Measurements from ENCODE around the gene TRAF3IP1. TPM values are rescaled to one million over a fixed set of nuclear protein-coding genes. Genes with fewer than 3 reads are reported as not detected.

Gene TRAF3IP1
- total and polyA plus RNA-seq, 5 donors, result 6.3 to 19.9 (median 16.9) TPM

GRCh38 chr2:238413368-238413767 lies 93.0 kb downstream of the TRAF3IP1 start:
- H3K27me3 ChIP-seq (ENCODE audit: control insufficient read depth, insufficient read depth), result no peaks in the 10 kb centered on the region
- DNase-seq, result no peak
- no peak overlapping the region for H3K4me3 ChIP-seq (ENCODE audit: low read length)
- no peaks in the 10 kb centered on the region for H3K4me1 ChIP-seq (ENCODE audit: control insufficient read depth, insufficient read depth, low read length)
- ATAC-seq, result no peak
- no peak overlapping the region for H3K27ac ChIP-seq (ENCODE audit: low read length)
- intact Hi-C loops (cut with DNase I), result no loop called here
- H3K9me3 ChIP-seq (ENCODE audit: control insufficient read depth, low read length), result no peaks in the 10 kb centered on the region
- 88% methylated on average over 2 of the region's 2 CpGs for WGBS

GRCh38 chr2:238415036-238415764 lies 94.9 kb downstream of the TRAF3IP1 start:
- no peaks in the 10 kb centered on the region for H3K27me3 ChIP-seq (ENCODE audit: control insufficient read depth, insufficient read depth)
- H3K4me3 ChIP-seq (ENCODE audit: low read length), result no peak overlapping the region
- WGBS, result 93% methylated on average over 12 of the region's 12 CpGs
- no peaks in the 10 kb centered on the region for H3K4me1 ChIP-seq (ENCODE audit: control insufficient read depth, insufficient read depth, low read length)
- no peak overlapping the region for H3K27ac ChIP-seq (ENCODE audit: low read length)
- no peak for DNase-seq
- intact Hi-C loops (cut with DNase I), result no loop called here
- no peaks in the 10 kb centered on the region for H3K9me3 ChIP-seq (ENCODE audit: control insufficient read depth, low read length)
- peak in 1 of 2 donors; percentile 29 for ATAC-seq

GRCh38 chr2:238415893-238416292 lies 95.6 kb downstream of the TRAF3IP1 start:
- intact Hi-C loops (cut with DNase I), result no loop called here
- ATAC-seq, result no peak
- no peak for DNase-seq
- Histone ChIP-seq H3K27ac (ENCODE audit: low read length) (no peak overlapping the region), H3K27me3 (ENCODE audit: control insufficient read depth, insufficient read depth) (no peaks in the 10 kb centered on the region), H3K4me3 (ENCODE audit: low read length) (no peak overlapping the region), H3K4me1 (ENCODE audit: control insufficient read depth, insufficient read depth, low read length) (no peaks in the 10 kb centered on the region), H3K9me3 (ENCODE audit: control insufficient read depth, low read length) (no peaks in the 10 kb centered on the region)
- over 99% methylated on average over 5 of the region's 5 CpGs for WGBS

- Histone ChIP-seq H3K4me3 (ENCODE audit: low read length) (no peak overlapping the region), H3K9me3 (ENCODE audit: control insufficient read depth, low read length) (no peaks in the 10 kb centered on the region), H3K27ac (ENCODE audit: low read length) (no peak overlapping the region), H3K4me1 (ENCODE audit: control insufficient read depth, insufficient read depth, low read length) (no peaks in the 10 kb centered on the region), H3K27me3 (ENCODE audit: control insufficient read depth, insufficient read depth) (no peaks in the 10 kb centered on the region)
- no peak for ATAC-seq
- WGBS, result 81% methylated on average over 6 of the region's 6 CpGs
- DNase-seq, result no peak
- intact Hi-C loops (cut with DNase I), result no loop called here
Observed at GRCh38 chr2:238418196-238418998, 98.1 kb downstream of the TRAF3IP1 start.

- no peaks in the 10 kb centered on the region for H3K27me3 ChIP-seq (ENCODE audit: control insufficient read depth, insufficient read depth)
- WGBS, result 75% methylated on average over 2 of the region's 2 CpGs
- intact Hi-C loops (cut with DNase I), result no loop called here
Observed at GRCh38 chr2:238418999-238419546, 98.8 kb downstream of the TRAF3IP1 start.

GRCh38 chr2:238420442-238420841 lies 100.1 kb downstream of the TRAF3IP1 start:
- ATAC-seq (no peak), DNase-seq (no peak)
- intact Hi-C loops (cut with DNase I), result no loop called here
- Histone ChIP-seq H3K27me3 (ENCODE audit: control insufficient read depth, insufficient read depth) (no peaks in the 10 kb centered on the region), H3K4me1 (ENCODE audit: control insufficient read depth, insufficient read depth, low read length) (no peaks in the 10 kb centered on the region), H3K9me3 (ENCODE audit: control insufficient read depth, low read length) (no peaks in the 10 kb centered on the region), H3K4me3 (ENCODE audit: low read length) (no peak overlapping the region), H3K27ac (ENCODE audit: low read length) (no peak overlapping the region)
- 56% methylated on average over 8 of the region's 8 CpGs for WGBS

More at GRCh38 chr2:238418999-238419546, 98.8 kb downstream of the TRAF3IP1 start:
- Histone ChIP-seq H3K27ac (ENCODE audit: low read length) (no peak overlapping the region), H3K4me1 (ENCODE audit: control insufficient read depth, insufficient read depth, low read length) (no peaks in the 10 kb centered on the region), H3K4me3 (ENCODE audit: low read length) (no peak overlapping the region), H3K9me3 (ENCODE audit: control insufficient read depth, low read length) (no peaks in the 10 kb centered on the region)
- ATAC-seq, result no peak
- no peak for DNase-seq

- WGBS, result 31% methylated on average over 16 of the region's 16 CpGs
- peak; percentile 7 to 53 for ATAC-seq
- H3K27ac ChIP-seq (ENCODE audit: low read length), result no peak overlapping the region
Observed at GRCh38 chr2:238420878-238421694, 100.8 kb downstream of the TRAF3IP1 start.

GRCh38 chr2:238421695-238422035 lies 101.3 kb downstream of the TRAF3IP1 start:
- Histone ChIP-seq H3K27me3 (ENCODE audit: control insufficient read depth, insufficient read depth) (no peaks in the 10 kb centered on the region), H3K27ac (ENCODE audit: low read length) (no peak overlapping the region), H3K4me3 (ENCODE audit: low read length) (no peak overlapping the region), H3K4me1 (ENCODE audit: control insufficient read depth, insufficient read depth, low read length) (peaks cover 4% of the 10 kb centered on the region), H3K9me3 (ENCODE audit: control insufficient read depth, low read length) (no peaks in the 10 kb centered on the region)
- intact Hi-C loops (cut with DNase I), result no loop called here
- ATAC-seq (no peak), DNase-seq (no peak)
- 75% methylated on average over 18 of the region's 18 CpGs for WGBS

More at GRCh38 chr2:238420878-238421694, 100.8 kb downstream of the TRAF3IP1 start:
- peak in 1 of 3 donors; percentile 77 for DNase-seq
- Histone ChIP-seq H3K9me3 (ENCODE audit: control insufficient read depth, low read length) (no peaks in the 10 kb centered on the region), H3K4me1 (ENCODE audit: control insufficient read depth, insufficient read depth, low read length) (peaks cover 4% of the 10 kb centered on the region), H3K27me3 (ENCODE audit: control insufficient read depth, insufficient read depth) (no peaks in the 10 kb centered on the region), H3K4me3 (ENCODE audit: low read length) (no peak overlapping the region)
- intact Hi-C loops (cut with DNase I), result no loop called here

- Histone ChIP-seq H3K4me1 (ENCODE audit: control insufficient read depth, insufficient read depth, low read length) (peaks cover 4% of the 10 kb centered on the region), H3K27me3 (ENCODE audit: control insufficient read depth, insufficient read depth) (no peaks in the 10 kb centered on the region), H3K4me3 (ENCODE audit: low read length) (no peak overlapping the region), H3K27ac (ENCODE audit: low read length) (no peak overlapping the region), H3K9me3 (ENCODE audit: control insufficient read depth, low read length) (no peaks in the 10 kb centered on the region)
- 80% methylated on average over 10 of the region's 10 CpGs for WGBS
- intact Hi-C loops (cut with DNase I), result no loop called here
- ATAC-seq, result no peak
- DNase-seq, result no peak
Observed at GRCh38 chr2:238422285-238422684, 102.0 kb downstream of the TRAF3IP1 start.

GRCh38 chr2:238422940-238423339 lies 102.6 kb downstream of the TRAF3IP1 start:
- no peak for DNase-seq
- intact Hi-C loops (cut with DNase I), result no loop called here
- H3K4me3 ChIP-seq (ENCODE audit: low read length), result no peak overlapping the region
- H3K27me3 ChIP-seq (ENCODE audit: control insufficient read depth, insufficient read depth), result no peaks in the 10 kb centered on the region
- ATAC-seq, result no peak
- no peaks in the 10 kb centered on the region for H3K9me3 ChIP-seq (ENCODE audit: control insufficient read depth, low read length)
- WGBS, result 95% methylated on average over 7 of the region's 7 CpGs
- no peak overlapping the region for H3K27ac ChIP-seq (ENCODE audit: low read length)
- H3K4me1 ChIP-seq (ENCODE audit: control insufficient read depth, insufficient read depth, low read length), result peaks cover 5% of the 10 kb centered on the region

All from right cardiac atrium (tissue), 5 donors.